Inferior parietal cortex (tissue), 1 donor: ENCODE measurements around the gene EPHB1.
"Not testable (repeated sequence)": the region's sequence is repeated elsewhere in the genome, so short reads cannot be mapped to it uniquely, and the experiment has no call there.

ENCODE experiments used
- DNase-seq: peaks from one replicate; pipeline ENCODE4 v3.0.0-alpha.2; 2016; ENCODE audit errors: extremely low spot score

Gene EPHB1

DNA sequence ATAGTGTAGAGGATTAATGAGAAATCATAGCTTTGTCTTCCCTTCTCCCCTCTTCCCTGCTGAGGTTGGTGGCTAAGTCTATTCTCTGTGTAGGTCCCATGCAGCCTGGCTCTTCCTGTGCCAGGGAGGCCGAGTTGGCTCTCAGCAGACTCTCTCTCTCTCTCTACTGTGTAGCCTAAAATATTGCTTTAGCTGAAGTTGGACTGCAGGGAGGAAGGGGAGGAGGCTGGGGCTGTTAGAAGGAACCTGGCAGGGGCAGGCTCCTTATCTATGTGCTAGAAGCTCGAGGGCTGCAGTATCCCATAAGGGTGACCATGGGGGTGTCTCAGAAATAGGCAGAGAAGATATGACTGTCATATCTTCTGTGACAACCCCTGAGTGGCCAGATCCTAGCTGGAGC is 160.8 kb downstream of the EPHB1 start:
- DNase-seq: no peak

DNA sequence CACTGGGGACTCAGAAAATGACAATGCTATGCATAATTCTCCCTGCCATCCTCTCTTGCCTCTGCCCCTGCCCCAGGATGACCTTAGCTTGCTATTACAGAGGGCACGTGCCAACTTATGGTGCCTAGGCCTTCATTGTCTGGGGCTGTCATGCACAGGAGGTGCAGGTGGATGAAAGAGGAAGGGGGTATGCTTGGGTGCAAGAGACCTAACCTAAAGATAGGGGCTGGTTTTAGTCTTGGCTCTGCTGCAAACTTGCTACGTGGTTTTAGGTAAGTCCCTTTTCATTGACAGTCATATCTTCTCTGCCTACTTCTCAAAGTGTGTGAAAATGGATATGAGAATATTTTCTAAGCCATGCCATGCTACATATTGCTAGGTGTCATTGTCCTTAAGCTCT is 161.3 kb downstream of the EPHB1 start:
- DNase-seq: no peak

DNA sequence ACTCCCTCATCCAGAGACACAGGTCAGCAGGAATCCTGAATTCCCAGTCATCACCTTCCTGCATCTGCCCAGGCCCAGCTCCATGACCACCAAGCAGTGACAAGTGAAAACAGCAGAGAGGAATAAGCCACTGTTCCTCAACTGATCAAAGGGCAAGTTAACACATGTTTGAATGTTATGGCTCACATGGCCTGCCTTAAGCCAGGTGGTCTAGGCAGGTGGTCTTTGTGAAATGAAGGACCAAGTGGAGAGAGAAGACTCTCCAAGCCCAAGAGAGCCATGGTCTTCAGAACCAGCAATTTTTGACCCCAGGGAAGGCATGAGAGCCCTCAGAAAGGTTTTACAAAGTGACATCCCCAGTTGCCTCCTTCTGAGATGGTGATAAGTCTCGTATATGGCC is 161.8 kb downstream of the EPHB1 start:
- DNase-seq: no peak

DNA sequence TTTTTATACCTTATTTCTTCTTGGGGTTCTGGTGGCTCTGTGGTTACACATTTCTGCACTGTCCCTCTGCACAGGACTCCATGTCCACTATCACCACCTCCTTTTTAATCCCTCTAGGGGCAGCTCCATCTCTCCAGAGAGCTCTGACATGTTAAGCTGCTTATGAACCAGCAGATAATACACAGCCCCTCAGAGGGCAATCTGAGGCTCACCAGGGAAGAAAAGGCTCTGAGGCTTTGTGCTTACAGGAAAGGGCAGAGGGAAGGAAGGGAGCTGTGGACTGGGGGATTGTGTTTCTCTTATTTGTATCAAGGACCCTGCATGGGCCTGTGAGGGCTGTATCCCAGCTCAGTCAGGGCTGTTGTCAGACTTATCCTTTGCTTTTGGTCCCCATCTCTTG is 164.5 kb downstream of the EPHB1 start:
- no peak for DNase-seq

DNA sequence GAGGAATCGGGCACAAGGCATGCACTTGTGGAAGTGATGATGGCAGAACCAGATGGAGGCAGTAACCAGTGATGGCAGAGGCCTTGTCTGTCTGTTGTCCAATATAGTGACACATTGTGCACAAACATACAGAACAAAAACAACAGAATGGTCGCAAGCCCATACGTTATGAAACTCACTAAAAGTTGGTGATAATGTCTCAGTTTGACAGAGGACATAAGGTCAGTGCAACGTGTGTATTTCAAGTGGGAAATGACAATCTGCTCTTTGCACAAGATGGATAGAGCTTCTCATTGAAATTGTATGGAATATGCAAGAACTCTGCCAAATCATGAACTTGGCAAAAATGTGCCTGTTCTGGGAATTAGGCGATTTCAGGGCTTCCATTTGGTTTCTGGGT is 169.2 kb downstream of the EPHB1 start:
- DNase-seq: no peak

DNA sequence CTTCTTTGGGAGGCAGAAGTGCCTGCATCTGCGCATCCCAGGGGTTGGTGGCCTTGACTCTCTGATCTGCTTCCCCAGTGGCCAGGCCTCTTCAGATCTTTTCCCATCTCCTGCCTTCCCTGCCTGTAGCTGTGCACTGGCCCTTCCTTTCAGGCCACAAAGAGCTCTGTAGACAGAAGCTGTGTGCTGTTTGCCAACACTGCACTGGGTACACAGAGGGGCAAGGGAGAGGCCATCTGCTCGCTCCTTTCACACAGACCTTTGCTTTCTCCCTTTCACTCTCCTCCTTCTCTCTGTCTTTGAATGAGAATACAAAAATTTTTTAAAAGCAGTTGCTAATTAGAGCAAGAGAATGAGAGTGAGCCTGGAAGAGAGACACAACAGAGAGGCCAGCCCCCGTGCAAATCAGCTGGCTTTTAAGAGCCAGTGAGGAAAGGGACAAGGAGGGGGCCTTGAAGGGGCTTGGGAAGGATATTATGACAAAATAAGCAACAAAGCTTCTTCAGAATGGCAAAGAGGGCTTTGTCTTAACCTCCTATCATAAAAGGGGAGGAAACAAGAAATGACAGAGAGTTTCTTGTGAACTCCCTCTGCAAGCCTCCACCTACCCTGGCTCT is 170.9 kb downstream of the EPHB1 start:
- no peak for DNase-seq

DNA sequence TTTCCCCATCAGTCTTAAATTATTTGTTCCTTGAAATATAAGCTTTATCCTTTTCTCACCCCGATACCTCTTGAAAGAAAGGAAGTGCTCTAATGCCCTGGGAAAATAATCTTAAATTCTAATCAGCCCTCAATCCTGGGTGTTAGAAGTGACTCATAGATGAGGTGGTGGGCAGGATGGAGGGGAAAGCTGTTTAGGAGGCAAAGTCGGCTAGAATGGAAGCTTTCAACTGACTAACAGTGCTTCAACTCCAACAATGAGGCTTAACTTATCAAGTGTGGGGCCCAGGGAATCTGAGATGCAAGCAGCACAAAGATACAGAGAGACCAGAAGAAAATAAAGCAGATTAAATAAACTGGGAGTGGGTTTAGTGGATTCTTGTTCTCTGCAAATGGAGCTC is 175.8 kb downstream of the EPHB1 start:
- no peak for DNase-seq

DNA sequence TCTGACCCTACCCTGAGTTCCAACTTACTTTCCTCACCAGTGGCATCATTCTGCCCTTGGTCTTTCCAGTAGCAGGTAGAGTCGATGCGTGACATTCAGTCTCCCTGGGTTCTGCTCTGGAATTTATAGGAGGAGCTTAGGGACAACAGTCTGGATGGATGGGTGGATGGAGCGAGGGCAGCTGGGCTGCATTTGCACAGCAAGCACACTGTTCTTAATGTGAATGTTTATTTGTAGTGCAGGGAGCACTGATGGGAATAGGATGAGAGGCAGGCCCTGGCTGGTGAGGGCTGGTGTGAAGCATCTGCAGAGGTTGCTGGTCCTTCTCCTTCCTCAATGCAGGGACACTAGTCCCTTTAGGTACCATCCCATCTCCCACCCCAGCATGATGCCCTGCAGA is 176.2 kb downstream of the EPHB1 start:
- DNase-seq: no peak

DNA sequence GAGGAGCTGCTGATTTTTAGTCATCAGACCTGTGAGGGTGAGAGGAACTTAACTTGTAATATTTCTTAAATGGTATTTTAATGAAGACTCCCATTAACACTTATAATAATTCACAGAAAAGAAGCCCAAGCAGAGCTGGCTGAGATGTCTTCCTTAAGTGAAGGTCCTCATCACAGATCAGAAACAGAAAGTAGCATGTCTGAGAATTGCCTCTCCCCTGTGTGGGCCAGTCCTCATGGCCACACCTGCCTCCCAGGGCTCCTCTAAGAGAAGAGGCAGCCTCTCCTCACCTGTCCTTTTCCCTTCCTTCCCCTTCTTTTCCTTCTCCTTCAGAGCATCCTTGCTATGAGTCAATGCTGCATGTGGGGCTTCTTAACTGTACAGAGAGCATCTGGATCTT is 176.8 kb downstream of the EPHB1 start:
- DNase-seq: not testable (repeated sequence)

DNA sequence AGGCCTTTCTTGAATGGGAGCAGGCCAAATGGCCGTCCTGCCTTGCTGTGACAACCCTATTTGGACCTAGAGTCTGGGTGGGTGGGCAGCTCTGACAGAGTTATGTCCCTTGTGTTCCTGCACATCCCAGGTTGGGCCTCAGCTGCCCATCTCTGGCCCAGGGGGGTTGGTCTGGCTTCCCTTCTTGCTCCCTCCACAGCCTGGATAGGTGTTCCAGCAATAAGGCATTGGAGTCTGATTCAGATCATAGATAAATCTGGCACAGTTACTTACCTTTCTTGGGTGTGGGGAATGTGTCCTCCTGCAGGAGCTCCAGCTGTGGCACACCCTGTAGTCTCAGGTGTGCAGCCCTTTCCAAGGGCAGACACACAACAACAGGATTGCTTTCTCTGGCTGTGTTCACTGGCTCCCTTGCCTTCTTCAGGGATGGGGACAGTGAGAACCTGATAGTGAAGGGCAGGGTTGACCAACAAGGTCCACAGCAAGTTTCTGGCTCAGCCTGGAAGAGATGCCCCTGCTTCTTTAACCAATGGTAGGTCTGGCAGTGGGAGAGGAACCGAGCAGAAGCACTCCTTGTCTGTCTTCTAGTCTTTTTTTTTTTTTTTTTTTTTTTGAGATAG is 177.9 kb downstream of the EPHB1 start:
- DNase-seq: no peak

DNA sequence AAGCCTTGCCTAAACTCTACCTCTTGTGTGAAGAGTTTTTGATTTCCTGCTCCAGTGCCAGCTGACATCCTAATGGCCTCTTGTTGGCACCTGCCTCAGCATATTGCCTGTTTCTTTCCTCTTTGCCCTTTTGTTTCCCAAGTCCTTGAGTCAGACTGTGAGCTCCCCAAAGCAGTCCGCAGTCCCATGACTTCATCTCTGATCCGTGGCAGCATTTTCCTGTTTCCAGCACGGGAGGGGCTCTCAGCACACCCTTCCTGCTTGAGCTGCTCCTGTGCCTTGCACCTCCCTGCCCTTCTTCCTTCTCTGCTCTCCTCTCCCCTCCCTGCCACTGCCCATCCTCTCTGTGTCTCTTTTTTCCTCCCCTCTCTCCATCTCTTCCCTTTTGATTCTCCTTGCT is 179.6 kb downstream of the EPHB1 start:
- DNase-seq: no peak

DNA sequence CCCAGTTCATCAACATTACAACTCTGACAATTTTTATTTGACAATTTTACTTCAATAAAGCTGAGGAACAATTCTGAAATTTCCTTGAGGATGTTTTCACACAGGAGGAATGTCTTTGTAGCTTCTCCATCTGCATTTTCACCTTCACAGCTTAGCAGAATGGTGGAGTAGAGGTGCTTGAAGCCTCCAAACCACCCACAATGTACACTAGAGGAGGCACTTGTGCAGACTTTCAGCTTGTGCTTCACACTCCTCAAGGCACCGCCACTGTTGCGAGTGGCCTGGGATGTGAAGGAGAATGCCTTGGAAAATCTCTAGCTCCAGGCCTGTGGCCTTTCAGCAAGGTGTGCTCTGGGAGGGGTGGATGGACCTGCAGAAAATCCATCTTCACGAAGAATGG is 181.9 kb downstream of the EPHB1 start:
- DNase-seq: no peak

DNA sequence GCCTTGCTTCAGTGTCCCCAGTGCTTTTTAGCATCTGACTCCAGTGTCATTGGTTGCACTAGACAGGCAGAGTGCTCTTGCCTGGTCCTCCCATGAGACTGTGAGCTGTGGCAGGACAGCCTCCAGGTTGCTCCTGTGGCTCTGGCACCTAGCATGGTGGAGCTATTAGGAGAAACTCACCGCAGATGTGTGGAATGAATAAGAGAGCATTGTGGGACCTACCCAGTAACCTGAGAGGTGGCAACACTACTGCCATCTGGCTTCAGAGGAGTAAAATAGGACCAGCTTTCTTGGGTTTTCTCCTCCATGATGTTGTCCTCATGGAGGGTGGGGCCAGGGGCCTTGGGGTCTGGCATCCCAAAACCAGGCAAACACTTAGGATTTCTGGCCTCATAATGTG is 183.6 kb downstream of the EPHB1 start:
- DNase-seq: no peak

DNA sequence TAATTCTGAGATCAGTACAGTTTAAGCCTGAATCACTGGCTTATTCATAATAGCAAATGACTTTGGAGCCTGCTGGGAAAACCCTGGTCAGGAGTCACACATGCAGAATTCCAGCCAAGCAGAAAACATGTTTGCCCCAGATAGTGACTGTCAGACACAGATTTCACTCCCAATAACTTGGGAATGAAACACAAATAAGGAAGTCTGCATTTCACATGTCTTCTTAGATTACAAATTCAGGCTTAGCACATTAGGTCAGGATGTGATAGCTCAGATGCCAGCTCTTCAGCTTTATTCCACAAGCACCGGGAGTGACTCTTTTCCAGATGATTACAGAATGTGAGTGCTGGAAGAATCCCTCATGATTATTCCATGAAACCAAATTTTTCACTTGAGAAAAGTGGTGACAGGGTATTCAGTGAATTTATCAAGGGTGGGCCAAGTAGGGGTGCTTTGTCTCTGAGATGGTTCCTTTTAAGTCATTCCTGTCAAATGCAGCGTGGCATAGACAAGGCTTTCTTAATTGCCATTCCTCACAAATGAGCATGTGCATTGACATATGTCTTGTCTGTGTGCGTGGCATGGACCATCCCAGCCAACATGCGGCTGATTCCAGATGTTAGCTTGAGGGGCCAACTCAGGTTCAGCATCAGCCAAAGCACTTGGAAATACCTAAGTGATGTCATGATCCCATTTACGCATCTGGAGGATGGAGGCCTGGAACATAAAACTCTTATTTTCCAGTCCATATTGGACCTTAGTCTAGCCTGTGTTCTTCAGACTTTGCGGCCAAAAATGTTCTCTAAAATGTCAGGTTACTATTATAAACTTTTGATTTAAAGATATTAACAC is 191.0 kb downstream of the EPHB1 start:
- DNase-seq: no peak

DNA sequence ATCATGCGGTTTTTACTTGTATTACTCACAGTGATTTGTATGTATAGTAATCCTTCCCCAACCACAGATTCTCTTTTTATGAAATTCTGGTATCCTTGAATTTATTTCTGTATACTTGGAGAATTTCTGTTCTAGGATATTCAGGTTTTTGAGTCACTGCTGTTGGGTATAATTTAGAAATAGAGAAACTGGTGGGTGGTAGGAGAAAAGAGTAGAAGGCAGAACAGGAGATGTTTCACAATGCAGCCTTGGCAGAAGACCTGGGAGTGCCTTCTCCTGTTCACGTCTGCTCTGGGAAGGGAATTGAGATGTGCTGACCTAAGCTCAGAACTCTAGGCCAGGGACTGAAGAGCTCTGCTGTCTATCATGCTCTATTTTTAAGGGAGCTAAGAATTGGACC is 193.6 kb downstream of the EPHB1 start:
- peak; percentile 19 for DNase-seq

DNA sequence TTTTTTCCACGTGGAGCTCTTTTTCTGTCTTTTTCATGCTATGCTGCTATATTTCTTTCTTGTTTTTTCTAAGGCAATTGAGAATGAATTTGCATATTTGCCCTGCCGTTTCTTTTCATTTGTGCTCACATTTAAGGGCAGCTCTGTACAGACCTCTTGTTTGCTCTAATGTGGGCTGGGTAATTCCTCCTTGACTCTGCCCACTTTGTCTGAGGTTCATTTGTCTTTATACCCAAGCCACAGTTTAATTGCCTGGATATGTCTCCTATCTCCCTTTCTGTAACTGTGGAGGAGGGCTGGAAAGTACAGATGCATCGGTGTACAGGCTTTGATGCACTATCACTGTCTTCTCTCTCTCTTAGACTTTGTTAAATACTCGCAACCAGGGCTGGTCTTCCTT is 195.9 kb downstream of the EPHB1 start:
- no peak for DNase-seq

DNA sequence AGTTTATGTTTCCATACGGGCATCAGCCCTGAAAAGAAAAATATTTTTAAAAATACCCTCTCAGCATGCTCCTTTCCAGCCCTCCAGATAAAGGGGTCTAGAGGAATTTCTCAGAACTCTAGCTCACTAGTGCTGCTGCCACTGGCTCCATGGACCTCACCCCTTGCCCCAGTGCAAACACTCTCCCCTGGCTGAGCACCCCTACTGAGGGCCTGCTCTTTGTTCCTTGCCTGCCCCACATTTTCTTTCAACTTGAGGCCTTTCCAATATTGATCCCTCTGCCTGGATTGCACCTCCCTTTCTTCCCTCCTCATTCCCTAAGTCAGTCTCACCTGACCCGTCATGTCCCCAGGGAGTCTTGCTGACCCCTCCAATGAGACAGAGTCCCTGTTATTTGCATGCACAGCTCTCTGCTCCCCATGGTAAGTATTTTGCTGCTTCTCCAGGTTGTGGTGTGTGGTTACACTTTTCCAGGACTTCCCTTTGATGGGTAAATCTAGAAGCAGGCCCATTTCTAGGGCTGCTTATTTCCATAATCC is 196.5 kb downstream of the EPHB1 start:
- DNase-seq: no peak

DNA sequence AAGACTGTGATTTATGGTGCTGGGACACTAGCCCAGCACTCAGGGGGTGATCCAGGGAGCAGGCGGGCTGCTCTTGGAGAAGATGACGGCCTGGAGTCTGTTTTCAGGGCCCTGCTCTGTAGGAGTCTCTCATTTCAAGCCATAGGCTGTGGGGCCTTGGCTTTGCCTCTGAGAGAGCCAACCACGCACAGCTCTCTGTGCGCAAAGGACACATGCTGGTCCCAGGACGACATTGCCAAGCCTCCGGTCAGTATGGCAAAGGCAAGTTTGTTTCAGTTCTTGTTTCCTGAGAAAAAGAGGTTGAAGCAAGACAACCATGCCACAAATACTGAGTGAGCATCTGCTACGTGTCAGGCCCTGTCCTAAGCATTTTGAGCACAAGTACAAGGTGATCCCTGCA is 197.1 kb downstream of the EPHB1 start:
- no peak for DNase-seq

DNA sequence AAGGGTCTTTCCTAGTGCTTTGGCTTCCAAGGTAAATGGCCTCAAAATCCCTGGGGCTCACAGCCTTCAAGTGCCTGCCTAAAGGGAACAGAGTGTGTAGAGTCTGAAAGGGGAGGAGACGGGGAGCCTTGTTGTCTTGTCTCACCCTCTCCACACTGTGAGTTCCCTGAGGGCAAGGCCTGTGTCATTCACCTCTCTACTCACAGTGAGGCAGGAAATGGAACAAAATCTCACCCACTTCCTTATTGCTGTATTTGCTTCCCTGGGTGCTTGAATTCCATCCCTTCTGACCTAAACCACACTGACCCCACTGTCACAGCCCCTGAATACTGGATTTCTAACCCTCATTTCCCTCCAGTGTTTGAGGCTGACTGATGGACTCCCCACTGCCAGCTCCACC is 197.5 kb downstream of the EPHB1 start:
- DNase-seq: no peak

DNA sequence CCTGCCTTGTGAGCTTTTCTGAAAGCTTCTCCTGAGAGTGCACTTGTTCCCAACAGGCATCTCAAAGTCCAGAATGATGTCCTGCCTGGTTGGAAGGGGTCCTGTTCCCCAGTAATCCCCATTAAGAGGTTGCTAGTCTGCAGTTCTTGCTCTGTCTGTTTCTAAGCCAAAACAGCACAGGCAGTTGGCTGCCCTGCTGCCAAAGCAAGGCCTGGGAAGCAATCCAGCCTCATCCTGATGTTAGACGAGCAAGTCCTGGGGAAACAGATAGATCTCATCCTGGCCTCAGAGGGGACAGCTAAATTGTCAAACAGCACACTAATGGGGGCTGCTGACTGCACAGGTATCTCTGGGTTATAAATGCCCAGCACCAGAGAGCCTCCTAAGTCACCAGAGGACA is 198.0 kb downstream of the EPHB1 start:
- DNase-seq: no peak

DNA sequence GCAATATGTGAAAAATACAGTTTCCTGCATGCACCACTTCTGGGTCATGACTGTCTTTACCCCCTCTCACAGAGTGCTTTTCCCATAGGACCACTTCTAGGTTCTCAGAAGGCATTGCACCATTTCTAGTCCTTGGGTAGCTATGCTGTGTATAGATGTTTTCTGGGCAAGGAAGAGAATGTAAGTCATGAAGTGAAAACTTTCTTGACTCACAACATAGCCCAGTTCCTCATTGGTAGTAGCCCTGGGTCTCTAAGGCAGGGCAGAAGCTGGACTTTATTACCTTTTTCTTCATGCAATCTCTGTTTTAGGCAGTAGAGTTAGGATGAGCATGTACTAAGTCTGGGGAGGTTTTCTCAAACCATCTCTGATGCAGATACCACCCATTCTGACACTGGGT is 203.1 kb downstream of the EPHB1 start:
- DNase-seq: no peak

DNA sequence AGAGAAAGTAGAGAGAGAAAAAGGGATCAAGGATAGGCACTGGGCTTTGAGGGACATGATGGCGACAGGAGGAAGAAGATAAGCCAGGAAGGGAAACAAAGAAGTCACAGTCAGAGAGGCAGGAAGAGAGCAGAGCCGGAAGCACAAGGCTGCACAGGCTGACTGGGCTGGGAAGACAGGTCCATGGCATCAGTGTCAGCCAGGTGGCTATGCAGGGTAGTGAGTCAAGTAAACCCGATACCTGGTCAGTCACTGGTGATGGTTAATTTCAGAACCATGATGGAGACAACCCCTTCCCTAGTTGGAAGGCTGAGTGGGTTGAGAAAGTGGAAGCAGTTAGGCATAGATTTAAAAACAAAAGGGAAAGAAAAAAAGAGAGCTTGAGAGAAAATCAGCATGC is 203.8 kb downstream of the EPHB1 start:
- DNase-seq: no peak

DNA sequence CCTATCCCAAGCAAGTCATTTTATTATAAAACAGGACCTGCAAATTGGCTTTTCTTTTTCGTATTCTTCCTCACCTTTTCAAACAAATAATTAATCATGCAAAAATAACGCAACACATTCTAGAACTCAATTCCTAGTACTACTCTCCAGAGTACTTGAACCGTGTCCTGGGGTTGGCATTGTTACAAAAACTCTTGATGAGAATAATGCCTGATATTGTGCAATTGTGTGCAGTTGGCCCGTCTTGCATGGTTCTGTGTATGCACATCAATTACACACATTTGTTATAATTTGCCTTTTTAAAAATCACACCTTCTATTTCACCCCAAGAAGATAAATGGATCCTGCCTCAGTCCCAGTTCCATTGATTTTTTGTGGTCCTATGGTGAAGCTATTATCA is 205.4 kb downstream of the EPHB1 start:
- no peak for DNase-seq
